ENCODE data around the gene ZDBF2. TPM values are rescaled to one million over a fixed set of nuclear protein-coding genes. Genes with fewer than 3 reads are reported as not detected.

Gene ZDBF2
- total RNA-seq, 1 experiment from 2014 or later: 31.8 TPM

- no peaks in the 10 kb centered on the region for H3K27me3 ChIP-seq (ENCODE audit: insufficient read depth, low read length)
- Mint-ChIP-seq H3K4me3 (no peak overlapping the region), H3K36me3 (ENCODE audit: insufficient read depth in 1 of 3, low read depth in 3 of 3) (peaks cover 11 to 40% (median 17%) of the 10 kb centered on the region in 3 experiments), H3K27ac (no peak overlapping the region), H3K9me3 (peaks cover 27 to 29% of the 10 kb centered on the region in 2 experiments), H3K27me3 (ENCODE audit: low read depth) (no peaks in the 10 kb centered on the region), H3K4me1 (peaks cover 1 to 2% of the 10 kb centered on the region in 2 experiments; a peak in 3 of 4 replicates)
- no CpG with 5 or more reads among the region's 3 CpGs for WGBS (ENCODE audit: extremely low coverage, insufficient read length, low lambda C conversion rate)
- H2BK15ac ChIP-seq (ENCODE audit: low read depth, low read length): no peak overlapping the region
- no peaks in the 10 kb centered on the region for H4K20me1 ChIP-seq (ENCODE audit: control insufficient read depth, insufficient read depth, insufficient read length)
- no peaks in the 10 kb centered on the region for H3K9me3 ChIP-seq (ENCODE audit: control insufficient read depth, low read depth, low read length)
- no peak overlapping the region for H2AFZ ChIP-seq (ENCODE audit: low read length)
- no peak for TF ChIP-seq CTCF (conservative IDR thresholded peaks at IDR 0.05)
- H3K79me1 ChIP-seq (ENCODE audit: insufficient read depth, low read depth, low read length, poor library complexity, severe bottlenecking): no peaks in the 10 kb centered on the region
- no peaks in the 10 kb centered on the region for H3K4me1 ChIP-seq (ENCODE audit: insufficient read depth, low read length)
- no peak overlapping the region for H2AK5ac ChIP-seq (ENCODE audit: insufficient read length, low read length)
- H3K4me2 ChIP-seq (ENCODE audit: insufficient read depth, insufficient read length, low read length): no peak overlapping the region
- H3K4ac ChIP-seq (ENCODE audit: low read depth, low read length): no peak overlapping the region
- no peak overlapping the region for H2BK20ac ChIP-seq (ENCODE audit: low read depth, low read length, poor library complexity, severe bottlenecking)
- no peak overlapping the region for H3T11ph ChIP-seq (ENCODE audit: low read length)
- H2BK120ac ChIP-seq (ENCODE audit: low read depth, low read length, poor library complexity, severe bottlenecking): no peak overlapping the region
- H2BK12ac ChIP-seq (ENCODE audit: insufficient read length, low read depth, low read length): no peak overlapping the region
- H4K5ac ChIP-seq (ENCODE audit: insufficient read length, low read depth, low read length): no peak overlapping the region
- no peaks in the 10 kb centered on the region for H3K79me2 ChIP-seq (ENCODE audit: insufficient read depth, low read length)
- no peak overlapping the region for H3K9ac ChIP-seq (ENCODE audit: extremely low read depth, insufficient read length, low read length)
- H4K91ac ChIP-seq (ENCODE audit: insufficient read length, low read depth, low read length): no peak overlapping the region
- H3K23ac ChIP-seq (ENCODE audit: insufficient read length, low read depth, low read length): no peak overlapping the region
- DNase-seq: no peak
- H3K27ac ChIP-seq (ENCODE audit: insufficient read length, low read depth, low read length): no peak overlapping the region
- H2BK5ac ChIP-seq (ENCODE audit: insufficient read length, low read length): no peak overlapping the region
- no peak overlapping the region for H3K14ac ChIP-seq (ENCODE audit: insufficient read depth, low read length)
- H3K18ac ChIP-seq (ENCODE audit: insufficient read length, low read depth, low read length): no peak overlapping the region
- H3K56ac ChIP-seq (ENCODE audit: insufficient read length, low read depth, low read length): no peak overlapping the region
- H4K8ac ChIP-seq (replicated peaks; ENCODE audit: insufficient read length, low read depth, low read length): no peak overlapping the region
- no peaks in the 10 kb centered on the region for H3K23me2 ChIP-seq (ENCODE audit: insufficient read length, low read depth, low read length, poor library complexity, severe bottlenecking)
These were observed 71.1 kb downstream of the ZDBF2 start for GRCh38 chr2:206345606-206346005.

All from H9 (cell line).